ENCODE results near the gene RBPJL. TPM values are rescaled to one million over a fixed set of nuclear protein-coding genes. Genes with fewer than 3 reads are reported as not detected.
"Not testable (repeated sequence)": the region's sequence is repeated elsewhere in the genome, so short reads cannot be mapped to it uniquely, and the experiment has no call there.

Gene RBPJL
- total RNA-seq, 1 donor from 2014 or later: not detected

GRCh38 chr20:45350795-45351194 lies 44.2 kb downstream of the RBPJL start:
- intact Hi-C loops (cut with micrococcal nuclease); ATAC-seq; DNase-seq: not testable (repeated sequence)

- intact Hi-C loops (cut with micrococcal nuclease): no loop called here
- DNase-seq (no peak), ATAC-seq (no peak)
Observed at GRCh38 chr20:45352729-45353128, 46.1 kb downstream of the RBPJL start.

GRCh38 chr20:45353746-45354145 lies 47.1 kb downstream of the RBPJL start:
- ATAC-seq (no peak), DNase-seq (no peak)
- intact Hi-C loops (cut with micrococcal nuclease): no loop called here

GRCh38 chr20:45354423-45355208 lies 48.0 kb downstream of the RBPJL start:
- ATAC-seq (no peak), DNase-seq (no peak)
- intact Hi-C loops (cut with micrococcal nuclease): no loop called here

GRCh38 chr20:45355209-45356084 lies 48.8 kb downstream of the RBPJL start:
- DNase-seq (no peak), ATAC-seq (no peak)
- intact Hi-C loops (cut with micrococcal nuclease): no loop called here

GRCh38 chr20:45358282-45359068 lies 51.8 kb downstream of the RBPJL start:
- intact Hi-C loops (cut with micrococcal nuclease): no loop called here
- DNase-seq: peak; percentile 81
- ATAC-seq: peak; percentile 74

GRCh38 chr20:45359069-45359405 lies 52.4 kb downstream of the RBPJL start:
- intact Hi-C loops (cut with micrococcal nuclease): no loop called here
- DNase-seq (peak; percentile 62), ATAC-seq (peak; percentile 59)

- intact Hi-C loops (cut with micrococcal nuclease): no loop called here
- DNase-seq (no peak), ATAC-seq (no peak)
Observed at GRCh38 chr20:45359406-45360148, 52.9 kb downstream of the RBPJL start.

- intact Hi-C loops (cut with micrococcal nuclease): no loop called here
- ATAC-seq: no peak
- DNase-seq: no peak
Observed at GRCh38 chr20:45361793-45362192, 55.2 kb downstream of the RBPJL start.

- DNase-seq: peak; percentile 99
- intact Hi-C loops (cut with micrococcal nuclease): no loop called here
- ATAC-seq: peak; percentile 88
Observed at GRCh38 chr20:45362804-45363610, 56.4 kb downstream of the RBPJL start, which contains the start of gene SYS1. TSS of gene SYS1 (plus strand) at chr20:45363156. CDS start at chr20:45363532, 376 bp downstream.

- DNase-seq (no peak), ATAC-seq (no peak)
- intact Hi-C loops (cut with micrococcal nuclease): no loop called here
Observed at GRCh38 chr20:45363611-45364492, 57.2 kb downstream of the RBPJL start.

GRCh38 chr20:45365444-45365970 lies 58.9 kb downstream of the RBPJL start:
- DNase-seq (no peak), ATAC-seq (no peak)
- intact Hi-C loops (cut with micrococcal nuclease): no loop called here

- ATAC-seq (no peak), DNase-seq (no peak)
- intact Hi-C loops (cut with micrococcal nuclease): no loop called here
Observed at GRCh38 chr20:45366192-45366591, 59.6 kb downstream of the RBPJL start.

GRCh38 chr20:45366631-45367030 lies 60.0 kb downstream of the RBPJL start:
- intact Hi-C loops (cut with micrococcal nuclease): no loop called here

GRCh38 chr20:45367126-45367525 lies 60.5 kb downstream of the RBPJL start:
- intact Hi-C loops (cut with micrococcal nuclease): no loop called here
- no peak for ATAC-seq
- DNase-seq: no peak

More at GRCh38 chr20:45366631-45367030, 60.0 kb downstream of the RBPJL start:
- DNase-seq (no peak), ATAC-seq (no peak)
